Breast epithelium (tissue), 3 donors: ENCODE data around the gene SHMT1.

Experiments
- CTCF ChIP-seq, 3 donors: fragments of 450-650 bp; IDR thresholded peaks; one replicate each; pipeline ENCODE4 v1.5.1; 2016 to 2017; ENCODE audit warnings: antibody characterized with exemption in 3 of 3, mild to moderate bottlenecking in 3 of 3, moderate library complexity in 3 of 3
- POLR2A ChIP-seq: fragments of 450-650 bp; IDR thresholded peaks from one replicate; pipeline ENCODE4 v1.6.1; 2016; ENCODE audit warnings: antibody characterized with exemption, mild to moderate bottlenecking, moderate library complexity

GRCh38 chr17:18322522-18322921 lies 40.8 kb downstream of the SHMT1 start:
- no peak for TF ChIP-seq CTCF (IDR thresholded peaks at IDR 0.05)
- TF ChIP-seq POLR2A, result no peak
